Vagina (tissue), 2 donors: Measurements from ENCODE around the gene NDUFS3.

Experiments
- CTCF ChIP-seq, 3 experiments: fragments of 450-650 bp in 2 of 3; fragments of 200-600 bp in 1 of 3; sonication (generic) in 1 of 3; IDR thresholded peaks; one replicate each; pipeline ENCODE4 v1.5.1; 2017 to 2019; ENCODE audit warnings: antibody characterized with exemption in 3 of 3, mild to moderate bottlenecking in 2 of 3, moderate library complexity in 2 of 3
- POLR2A ChIP-seq, 2 donors: fragments of 450-650 bp; IDR thresholded peaks; one replicate each; pipeline ENCODE4 v1.6.1; 2017; ENCODE audit warnings: antibody characterized with exemption in 2 of 2, mild to moderate bottlenecking in 2 of 2, moderate library complexity in 2 of 2
- POLR2AphosphoS5 ChIP-seq, 2 donors: sonication (generic); formaldehyde crosslinking; IDR thresholded peaks; one replicate each; pipeline ENCODE4 v1.9.0; 2017; ENCODE audit warnings: antibody characterized with exemption in 2 of 2, mild to moderate bottlenecking in 2 of 2, low read depth in 1 of 2; ENCODE audit not compliant: insufficient read depth in 1 of 2

GRCh38 chr11:47593934-47594855 is 15.3 kb downstream of the NDUFS3 start, which contains the start of gene C1QTNF4:
- TF ChIP-seq CTCF (IDR thresholded peaks at IDR 0.05): no peak
- no peak for TF ChIP-seq POLR2AphosphoS5 (IDR thresholded peaks at IDR 0.05; ENCODE audit: insufficient read depth in 1 of 2, low read depth in 1 of 2)
- no peak for TF ChIP-seq POLR2A (IDR thresholded peaks at IDR 0.05)
